PC-3 (cell line): Measurements from ENCODE around the gene RSAD1. TPM values are rescaled to one million over a fixed set of nuclear protein-coding genes. Genes with fewer than 3 reads are reported as not detected.

Experiments used
- ATAC-seq: fragments of 200-7000 bp; cut with Tn5 transposase; 2 replicates; pipeline ENCODE4 v1.9.1; 2020; ENCODE audit warnings: mild to moderate bottlenecking, moderate library complexity
- BruUV-seq: library from RNA; stranded (reverse); fragments of 400-500 nt; replicated peaks from 2 replicates; lab custom pipeline; 2021; lab: Mats Ljungman, UMichigan
- CTCF ChIA-PET: fragments of 300-600 bp; sonication (Branson Sonifier 250); formaldehyde crosslinking; loops from one replicate; lab custom pipeline; 2022; ENCODE audit warnings: antibody characterized with exemption; lab: Charles Lee
- POLR2A ChIA-PET: fragments of 300-600 bp; sonication (Branson Sonifier 250); formaldehyde crosslinking; loops from one replicate; lab custom pipeline; 2022; ENCODE audit warnings: antibody characterized with exemption; ENCODE audit not compliant: unreplicated experiment; lab: Charles Lee
- DNase-seq: peaks from one replicate; pipeline ENCODE4 v3.0.0-alpha.2; 2015
- H2AFZ ChIP-seq: fragments of 300-600 bp; sonication (generic); 2 replicates; pipeline ENCODE4 v1.6.0; 2016; ENCODE audit warnings: antibody characterized with exemption, low read length
- H3F3A ChIP-seq: fragments of 300-600 bp; sonication (generic); one replicate; pipeline ENCODE4 v1.6.0; 2017; ENCODE audit warnings: antibody characterized with exemption, low read length, control low read depth, mild to moderate bottlenecking; ENCODE audit not compliant: unreplicated experiment
- H3K27ac ChIP-seq: fragments of 300-600 bp; sonication (generic); 2 replicates; pipeline ENCODE4 v1.5.1; 2016; ENCODE audit warnings: mild to moderate bottlenecking, low read length
- H3K27me3 ChIP-seq: fragments of 300-600 bp; sonication (generic); 2 replicates; pipeline ENCODE4 v1.6.1; 2016; ENCODE audit warnings: low read length, mixed read lengths
- H3K36me3 ChIP-seq: fragments of 300-600 bp; sonication (generic); 2 replicates; pipeline ENCODE4 v1.6.1; 2016; ENCODE audit warnings: low read depth, mixed run types, low read length, mixed read lengths
- H3K4me1 ChIP-seq: fragments of 300-600 bp; sonication (generic); 2 replicates; pipeline ENCODE4 v1.5.1; 2016; ENCODE audit warnings: low read length; ENCODE audit not compliant: insufficient read depth
- H3K4me2 ChIP-seq: fragments of 300-600 bp; sonication (generic); 2 replicates; pipeline ENCODE4 v1.6.0; 2016; ENCODE audit warnings: low read length
- H3K4me3 ChIP-seq: fragments of 300-600 bp; sonication (generic); 2 replicates; pipeline ENCODE4 v1.5.1; 2016; ENCODE audit warnings: mild to moderate bottlenecking, low read length, mixed read lengths
- H3K79me2 ChIP-seq: fragments of 300-600 bp; sonication (generic); 2 replicates; pipeline ENCODE4 v1.6.1; 2017; ENCODE audit warnings: low read length, mixed read lengths
- H3K9ac ChIP-seq: fragments of 300-600 bp; sonication (generic); 2 replicates; pipeline ENCODE4 v1.6.0; 2016; ENCODE audit warnings: mild to moderate bottlenecking, low read length
- H3K9me2 ChIP-seq: fragments of 300-600 bp; sonication (generic); replicated peaks from 2 replicates; pipeline ENCODE4 v1.6.1; 2016; ENCODE audit warnings: mixed run types, low read length, mixed read lengths
- H3K9me3 ChIP-seq: fragments of 300-600 bp; sonication (generic); 2 replicates; pipeline ENCODE4 v1.6.1; 2016; ENCODE audit warnings: low read length, mixed read lengths
- H4K20me1 ChIP-seq: fragments of 300-600 bp; sonication (generic); 2 replicates; pipeline ENCODE4 v1.6.1; 2016; ENCODE audit warnings: low read length, mixed read lengths
- CTCF ChIP-seq: fragments of 300-600 bp; sonication (generic); conservative IDR thresholded peaks from 2 replicates; pipeline ENCODE4 v1.5.1; 2017; ENCODE audit warnings: antibody characterized with exemption, low read depth, mild to moderate bottlenecking, low read length
- EZH2 ChIP-seq: fragments of 300-600 bp; sonication (generic); IDR thresholded peaks from one replicate; pipeline ENCODE4 v1.6.1; 2017; ENCODE audit warnings: antibody characterized with exemption, mild to moderate bottlenecking, low read length; ENCODE audit not compliant: unreplicated experiment
- EZH2phosphoT487 ChIP-seq: fragments of 300-600 bp; sonication (generic); IDR thresholded peaks from 2 replicates; pipeline ENCODE4 v1.6.1; 2018; ENCODE audit warnings: mild to moderate bottlenecking, antibody characterized with exemption, low read length, borderline replicate concordance
- intact Hi-C: fragments of 100-400 bp; cut with micrococcal nuclease; formaldehyde crosslinking; loops from 2 replicates; pipeline ENCODE4 v1.9.0; 2023
- total RNA-seq: library from RNA; depleted of rRNA; stranded (reverse); fragments of >200 nt; gene quantifications from 2 replicates; pipeline ENCODE4 v1.2.3, GENCODE V29; 2014

The RSAD1 gene
- total RNA-seq, 1 experiment from 2014 or later = 37.7 TPM

- H3F3A ChIP-seq = no peaks in the 10 kb centered on the region
- no peaks in the 10 kb centered on the region for H4K20me1 ChIP-seq
- no peaks in the 10 kb centered on the region for H3K79me2 ChIP-seq
- H3K4me1 ChIP-seq = peaks cover 10% of the 10 kb centered on the region; the same call in 1 of the 2 replicates
- H3K4me2 ChIP-seq = no peak overlapping the region
- CTCF ChIA-PET = no interaction called here
- no peak overlapping the region for H2AFZ ChIP-seq
- POLR2A ChIA-PET = interaction anchor here (0.6 kb wide), 1 partner anchor 75 kb away, joined by 3 read pairs; no protein-coding TSS in a partner anchor
- no peak overlapping the region for H3K4me3 ChIP-seq
- TF ChIP-seq EZH2phosphoT487 (no peak), EZH2 (no peak), CTCF (no peak)
- H3K9ac ChIP-seq = no peak overlapping the region
- ATAC-seq (no peak), DNase-seq (no peak)
- H3K27me3 ChIP-seq = no peaks in the 10 kb centered on the region
- intact Hi-C loops = no loop called here
- no peak overlapping the region for H3K27ac ChIP-seq
- no peaks in the 10 kb centered on the region for H3K36me3 ChIP-seq
- H3K9me2 ChIP-seq = no peaks in the 10 kb centered on the region
- no TSS peak for BruUV-seq
- H3K9me3 ChIP-seq = no peaks in the 10 kb centered on the region
Observed at GRCh38 chr17:50465635-50466034, 13.0 kb upstream of the RSAD1 start.

GRCh38 chr17:50466371-50467113 is 12.1 kb upstream of the RSAD1 start:
- ChIA-PET POLR2A (interaction anchor here (0.6 kb wide), 1 partner anchor 75 kb away, joined by 3 read pairs; no protein-coding TSS in a partner anchor), CTCF (no interaction called here)
- H3K9me3 ChIP-seq = no peaks in the 10 kb centered on the region
- no peaks in the 10 kb centered on the region for H4K20me1 ChIP-seq
- H3K27ac ChIP-seq = no peak overlapping the region
- H3K4me3 ChIP-seq = no peak overlapping the region
- ATAC-seq (peak; percentile 83), DNase-seq (peak; percentile 41)
- BruUV-seq = no TSS peak
- H3K36me3 ChIP-seq = no peaks in the 10 kb centered on the region
- no peak overlapping the region for H2AFZ ChIP-seq
- no peaks in the 10 kb centered on the region for H3K9me2 ChIP-seq
- H3K27me3 ChIP-seq = no peaks in the 10 kb centered on the region
- intact Hi-C loops = no loop called here
- TF ChIP-seq EZH2 = no peak
- TF ChIP-seq CTCF = no peak
- TF ChIP-seq EZH2phosphoT487 = no peak
- 0 out of 2 replicates have a peak overlapping the region, but pooled peaks have one; percentile 11 for H3K4me2 ChIP-seq
- no peaks in the 10 kb centered on the region for H3K79me2 ChIP-seq
- H3K9ac ChIP-seq = no peak overlapping the region
- no peaks in the 10 kb centered on the region for H3F3A ChIP-seq
- peaks cover 10% of the 10 kb centered on the region; the same call in 1 of the 2 replicates for H3K4me1 ChIP-seq
